Measurements from ENCODE around the gene PSRC1. TPM values are rescaled to one million over a fixed set of nuclear protein-coding genes. Genes with fewer than 3 reads are reported as not detected.

PSRC1 gene
- total RNA-seq, 1 experiment from 2014 or later: 60.3 TPM

- Histone ChIP-seq H2BK5ac (ENCODE audit: insufficient read length, low read length) (no peak overlapping the region), H2AK5ac (ENCODE audit: insufficient read length, low read length) (no peak overlapping the region), H3T11ph (ENCODE audit: low read length) (no peak overlapping the region), H3K18ac (ENCODE audit: insufficient read length, low read depth, low read length) (no peak overlapping the region), H3K56ac (ENCODE audit: insufficient read length, low read depth, low read length) (no peak overlapping the region), H4K91ac (ENCODE audit: insufficient read length, low read depth, low read length) (no peak overlapping the region), H4K20me1 (ENCODE audit: control insufficient read depth, insufficient read depth, insufficient read length) (no peaks in the 10 kb centered on the region), H3K14ac (ENCODE audit: insufficient read depth, low read length) (no peak overlapping the region), H2AFZ (ENCODE audit: low read length) (no peak overlapping the region), H2BK20ac (ENCODE audit: low read depth, low read length, poor library complexity, severe bottlenecking) (no peak overlapping the region), H3K9ac (ENCODE audit: extremely low read depth, insufficient read length, low read length) (no peak overlapping the region), H2BK12ac (ENCODE audit: insufficient read length, low read depth, low read length) (no peak overlapping the region), H3K23ac (ENCODE audit: insufficient read length, low read depth, low read length) (no peak overlapping the region), H3K4me2 (ENCODE audit: insufficient read depth, insufficient read length, low read length) (no peak overlapping the region), H3K4ac (ENCODE audit: low read depth, low read length) (no peak overlapping the region), H3K27ac (ENCODE audit: insufficient read length, low read depth, low read length) (no peak overlapping the region), H3K79me2 (ENCODE audit: insufficient read depth, low read length) (no peaks in the 10 kb centered on the region), H2BK120ac (ENCODE audit: low read depth, low read length, poor library complexity, severe bottlenecking) (no peak overlapping the region), H4K8ac (replicated peaks; ENCODE audit: insufficient read length, low read depth, low read length) (no peak overlapping the region), H3K9me3 (ENCODE audit: control insufficient read depth, low read depth, low read length) (no peaks in the 10 kb centered on the region), H4K5ac (ENCODE audit: insufficient read length, low read depth, low read length) (no peak overlapping the region), H3K4me1 (ENCODE audit: insufficient read depth, low read length) (no peaks in the 10 kb centered on the region), H3K23me2 (ENCODE audit: insufficient read length, low read depth, low read length, poor library complexity, severe bottlenecking) (no peaks in the 10 kb centered on the region), H3K79me1 (ENCODE audit: insufficient read depth, low read depth, low read length, poor library complexity, severe bottlenecking) (no peaks in the 10 kb centered on the region), H2BK15ac (ENCODE audit: low read depth, low read length) (no peak overlapping the region), H3K27me3 (ENCODE audit: insufficient read depth, low read length) (no peaks in the 10 kb centered on the region)
- Mint-ChIP-seq H3K27me3 (ENCODE audit: low read depth) (peaks cover 3% of the 10 kb centered on the region), H3K4me1 (peaks cover 18% of the 10 kb centered on the region in 2 experiments), H3K9me3 (no peaks in the 10 kb centered on the region), H3K4me3 (no peak overlapping the region), H3K27ac (no peak overlapping the region), H3K36me3 (ENCODE audit: insufficient read depth in 1 of 3, low read depth in 3 of 3) (no peaks in the 10 kb centered on the region)
- WGBS (ENCODE audit: extremely low coverage, insufficient read length, low lambda C conversion rate): no CpG with 5 or more reads among the region's 12 CpGs
- TF ChIP-seq CTCF (conservative IDR thresholded peaks at IDR 0.05): peak; percentile 37; the same call in 2 of the 3 replicates
- peak; percentile 56 for DNase-seq
These were observed 12.9 kb upstream of the PSRC1 start for GRCh38 chr1:109295712-109296415.

Data from H9 (cell line).